ENCODE results near the gene TUBB2A.
"Not testable (repeated sequence)": the region's sequence is repeated elsewhere in the genome, so short reads cannot be mapped to it uniquely, and the experiment has no call there.

The TUBB2A gene
- 71.7 to 81.1 reads per million in 2 donors for total RNA-seq

DNA sequence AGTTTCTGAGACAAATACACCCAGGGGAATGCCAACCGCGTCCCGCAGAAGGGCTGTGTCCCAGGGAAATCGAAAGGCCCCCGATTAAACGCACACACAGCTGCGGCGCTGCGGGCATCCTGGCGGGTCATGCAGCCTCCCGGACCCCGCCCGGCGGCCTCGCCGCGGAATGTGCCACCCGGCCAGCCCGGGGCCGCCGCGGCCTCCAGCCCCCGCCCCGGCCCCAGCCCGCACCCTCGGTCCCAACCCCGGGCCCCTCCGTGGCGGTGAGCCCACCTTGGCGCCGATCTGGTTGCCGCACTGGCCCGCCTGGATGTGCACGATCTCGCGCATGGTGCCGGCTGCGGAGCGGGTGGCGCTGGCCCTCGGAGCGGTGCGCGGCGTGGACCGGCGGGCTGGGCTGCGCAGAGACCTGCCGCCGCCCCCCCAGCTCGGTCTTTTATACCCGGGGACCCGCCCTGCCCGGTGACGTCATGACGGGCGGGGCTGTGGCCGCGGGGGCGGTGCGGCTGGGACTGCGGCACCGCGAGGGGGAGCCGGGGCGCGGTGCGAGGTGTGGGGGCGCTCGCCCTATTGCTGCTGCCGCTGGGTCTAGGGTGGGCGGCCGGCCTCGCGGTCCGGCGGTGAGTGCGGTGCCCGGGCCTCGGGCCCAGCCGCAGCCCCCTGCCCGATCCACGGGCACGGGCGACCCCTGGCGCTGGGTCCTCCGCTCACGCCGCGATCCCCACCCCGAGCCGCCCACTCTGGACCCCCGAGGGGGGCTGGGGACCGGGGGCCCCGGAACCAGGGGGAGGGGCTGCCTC lies at the start of gene TUBB2A:
Gene TUBB2A, minus strand, starts transcription at position 414 of the 803 bp plus-strand sequence. Its CDS starts 81 bp downstream, at position 333.
- DNase-seq: peak; percentile 76 to 88 (median 83)

DNA sequence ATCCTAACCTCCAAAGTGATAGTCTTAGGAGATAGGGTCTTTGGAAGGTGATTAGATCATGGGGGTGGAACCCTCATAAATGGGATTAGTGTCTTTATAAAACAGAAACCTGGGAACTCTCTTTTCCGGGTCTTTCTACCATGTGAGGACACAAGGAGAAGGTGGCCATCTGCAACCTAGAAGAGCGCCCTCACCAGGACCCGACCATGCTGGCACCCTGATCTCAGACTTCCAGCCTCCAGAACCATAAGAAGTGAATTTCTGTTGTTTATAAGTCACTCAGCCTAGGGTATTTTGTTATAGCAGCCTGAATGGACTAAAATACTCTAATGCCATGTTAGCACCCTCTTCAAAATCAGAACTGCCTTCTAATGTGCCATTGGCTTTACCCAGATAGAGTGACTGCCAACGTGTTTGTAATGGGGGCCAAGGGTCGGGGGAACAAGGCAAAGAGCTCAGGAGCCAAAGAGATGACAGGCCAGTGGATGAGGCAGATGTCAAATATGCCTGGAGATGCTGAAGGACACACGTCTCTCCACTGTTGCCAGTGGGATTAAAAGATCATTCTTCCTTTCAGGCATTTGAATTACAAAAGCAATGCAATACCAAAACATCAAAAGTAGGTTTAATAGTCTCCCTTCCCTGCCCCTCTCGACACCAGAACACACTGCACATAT lies 49.1 kb upstream of the TUBB2A start:
- no peak for DNase-seq

GRCh38 chr6:3205913-3206312 lies 48.6 kb upstream of the TUBB2A start:
- no peak for DNase-seq

- DNase-seq: no peak
Measured at GRCh38 chr6:3204921-3205320, 47.6 kb upstream of the TUBB2A start.

DNA sequence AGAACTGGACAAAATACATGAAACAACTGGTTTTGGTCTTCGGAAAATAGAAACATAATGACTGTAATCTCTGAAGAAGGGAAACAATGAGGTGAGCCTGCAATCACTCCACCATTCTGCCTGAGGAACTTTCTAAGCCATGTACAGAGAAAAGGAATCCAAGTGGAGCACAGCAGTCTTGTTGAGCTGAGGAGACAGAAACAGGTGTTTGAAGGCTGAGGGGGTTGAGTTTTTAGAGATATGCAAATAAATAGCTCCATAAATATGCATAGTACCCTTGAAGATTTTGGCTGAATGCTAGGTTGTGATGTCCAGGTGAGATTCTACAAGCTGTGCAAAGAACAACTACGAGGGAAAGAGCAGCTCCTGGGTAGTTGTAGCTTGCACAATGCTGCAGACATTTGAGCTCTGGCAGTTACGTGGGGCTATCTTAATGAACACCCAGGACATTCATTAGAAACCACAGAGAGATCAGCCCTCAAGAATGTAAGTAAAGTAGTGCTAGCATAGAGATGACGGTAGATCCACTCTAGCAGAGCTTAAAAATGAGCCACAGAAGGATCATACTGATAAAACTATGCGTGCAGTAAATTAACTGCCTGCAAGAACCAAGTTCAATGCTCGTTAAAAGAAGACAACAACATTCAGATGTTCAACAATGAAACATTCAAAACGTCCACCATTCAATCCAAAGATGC lies 45.8 kb upstream of the TUBB2A start:
- no peak for DNase-seq

GRCh38 chr6:3201388-3201787 lies 44.0 kb upstream of the TUBB2A start:
- no peak for DNase-seq

DNA sequence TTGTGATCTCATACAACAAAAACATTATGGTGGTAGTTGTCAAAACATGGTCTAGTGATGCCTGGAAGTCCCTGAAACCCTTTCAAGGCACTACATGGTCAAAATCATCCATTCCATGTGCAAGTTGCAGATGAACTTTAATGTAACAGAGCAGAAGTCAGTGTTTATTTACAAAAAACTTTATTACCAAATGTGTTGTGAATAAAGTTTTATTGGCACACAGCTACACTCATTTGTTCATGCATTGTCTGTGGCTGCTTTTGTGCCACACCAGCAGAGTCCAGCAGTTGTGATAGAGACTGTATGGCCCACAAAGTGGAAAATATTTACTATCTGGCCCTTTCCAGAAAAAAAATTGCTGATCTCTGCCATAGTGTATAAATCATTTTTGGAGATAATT lies 43.3 kb upstream of the TUBB2A start:
- DNase-seq: no peak

DNA sequence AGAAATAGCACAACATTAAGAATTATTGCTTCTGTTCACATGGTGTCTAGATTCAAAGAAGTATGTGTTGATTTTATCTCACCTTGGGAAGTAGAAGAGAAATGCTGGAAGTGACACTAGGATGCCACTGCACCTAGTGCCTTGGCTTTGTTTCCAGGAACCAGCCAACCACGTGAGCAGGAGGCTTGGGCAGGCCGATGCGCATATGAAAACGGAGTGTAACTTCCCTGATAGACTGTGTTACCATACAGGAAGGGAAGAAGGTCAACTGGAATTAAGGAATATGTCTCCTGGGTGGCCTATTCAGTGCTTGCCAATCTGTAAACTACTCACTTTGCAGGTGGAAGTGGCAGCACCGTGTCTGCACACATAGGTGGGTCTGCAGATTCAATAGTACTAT lies 42.0 kb upstream of the TUBB2A start:
- no peak for DNase-seq

GRCh38 chr6:3197734-3198133 lies 40.4 kb upstream of the TUBB2A start:
- not testable (repeated sequence) for DNase-seq

- no peak for DNase-seq
Measured at GRCh38 chr6:3196770-3197169, 39.4 kb upstream of the TUBB2A start.

- DNase-seq: no peak
Measured at GRCh38 chr6:3195695-3196497, 38.6 kb upstream of the TUBB2A start.

GRCh38 chr6:3195420-3195694 lies 38.0 kb upstream of the TUBB2A start:
- no peak for DNase-seq

DNA sequence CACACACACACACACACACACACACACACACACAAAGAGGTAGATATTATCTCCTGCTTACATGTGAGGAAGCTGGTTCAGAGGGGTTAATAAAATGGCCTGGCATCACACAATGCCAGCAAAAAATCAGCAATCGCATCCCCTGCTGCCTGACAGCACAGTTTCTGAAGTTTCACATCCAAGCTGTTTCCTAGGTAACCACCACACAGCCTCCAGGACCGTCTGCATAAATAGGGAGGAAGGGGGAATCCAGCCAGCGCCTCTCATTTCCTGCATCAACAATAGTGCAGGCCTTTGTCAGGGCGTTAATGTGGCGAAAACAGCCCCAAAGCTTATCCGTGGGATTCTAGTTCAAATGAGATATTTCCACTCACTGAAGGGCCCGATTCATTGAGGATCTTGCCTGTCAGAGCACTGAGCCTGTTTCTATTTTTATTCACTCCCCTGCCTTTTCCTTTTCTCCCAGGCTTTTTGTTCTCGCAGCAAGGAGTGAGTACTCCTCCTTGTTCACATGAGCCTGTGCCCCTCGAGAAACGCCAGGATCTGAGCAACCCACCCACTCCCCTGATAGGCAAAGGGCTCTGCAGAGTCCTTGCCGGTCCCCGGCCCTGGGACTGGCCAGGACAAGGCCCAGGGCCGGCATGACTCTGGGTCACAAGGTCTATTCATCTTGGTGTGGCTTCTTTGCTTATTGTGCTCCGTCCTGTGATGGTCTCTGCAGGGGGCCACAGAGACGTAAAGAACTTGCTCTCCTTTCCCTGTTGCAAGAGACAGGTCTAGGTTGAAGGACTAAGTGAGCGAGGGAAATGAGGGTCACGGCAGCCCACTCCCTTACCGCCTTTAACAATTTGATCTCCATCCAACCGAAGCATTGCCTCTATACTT lies 37.4 kb upstream of the TUBB2A start:
- peak in 1 of 5 experiments; percentile 24 for DNase-seq

DNA sequence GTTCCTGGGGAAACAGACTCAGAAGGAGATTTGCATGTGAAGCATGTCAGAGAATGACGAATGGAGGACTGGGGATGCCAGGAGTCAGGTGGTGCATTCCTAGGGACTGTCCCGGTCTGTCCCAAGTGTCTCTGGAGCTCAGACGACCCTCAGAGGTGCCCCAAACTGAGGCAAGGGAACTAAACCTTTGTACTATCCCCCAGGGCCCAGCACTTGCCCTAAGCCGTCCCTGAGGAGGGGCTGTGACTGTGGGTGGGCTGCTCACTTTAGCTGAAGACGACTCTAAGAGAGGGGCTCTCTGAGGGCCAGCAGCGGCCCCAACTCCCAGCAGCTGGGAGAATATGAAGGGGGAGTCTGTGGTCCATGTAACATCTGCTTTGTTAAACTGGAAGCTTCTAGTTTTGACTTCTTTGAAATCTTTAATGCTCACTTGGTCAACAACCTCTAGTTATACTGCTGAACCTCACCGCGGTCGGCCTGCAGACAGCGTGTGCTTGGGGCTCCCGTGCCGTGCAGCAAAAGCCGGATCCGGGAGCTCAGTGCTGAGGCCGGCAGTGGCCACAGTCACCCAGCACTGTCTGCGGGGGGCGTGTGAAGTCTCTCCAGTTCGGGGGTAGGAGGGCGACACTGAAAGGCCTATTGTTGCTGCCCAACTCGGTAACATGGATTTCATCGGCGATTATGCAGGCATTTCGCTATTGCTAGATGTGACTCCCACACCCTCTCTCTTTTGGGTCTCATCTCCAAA lies 35.9 kb upstream of the TUBB2A start:
- DNase-seq: no peak

- no peak for DNase-seq
Measured at GRCh38 chr6:3190779-3191178, 33.4 kb upstream of the TUBB2A start.

- DNase-seq: no peak
Measured at GRCh38 chr6:3190056-3190455, 32.7 kb upstream of the TUBB2A start.

- DNase-seq: not testable (repeated sequence)
Measured at GRCh38 chr6:3189192-3189591, 31.8 kb upstream of the TUBB2A start.

- DNase-seq: no peak
Measured at GRCh38 chr6:3188262-3188661, 30.9 kb upstream of the TUBB2A start.

GRCh38 chr6:3186974-3187382 lies 29.6 kb upstream of the TUBB2A start:
- no peak for DNase-seq

- DNase-seq: no peak
Measured at GRCh38 chr6:3183066-3183465, 25.7 kb upstream of the TUBB2A start.

GRCh38 chr6:3181105-3181504 lies 23.8 kb upstream of the TUBB2A start:
- DNase-seq: no peak
